OCI-LY1 (cell line): ENCODE results near the gene MYO19.

Source experiments
- H2AFZ ChIP-seq: fragments of 200-600 bp; sonication (generic), shearing (Covaris generic); 2 replicates; pipeline ENCODE4 v1.6.0; 2014; ENCODE audit warnings: antibody characterized with exemption, mild to moderate bottlenecking, low read length
- H3F3A ChIP-seq: fragments of 200-600 bp; sonication (generic), shearing (Covaris generic); 2 replicates; pipeline ENCODE4 v1.6.0; 2014; ENCODE audit warnings: mild to moderate bottlenecking, antibody characterized with exemption, low read length, moderate library complexity; ENCODE audit not compliant: insufficient read depth
- H3K27ac ChIP-seq: fragments of 200-600 bp; sonication (generic); 2 replicates; pipeline ENCODE4 v1.5.1; 2014; ENCODE audit warnings: low read length, mixed run types, mild to moderate bottlenecking, low read depth; ENCODE audit not compliant: poor library complexity, severe bottlenecking
- H3K27me3 ChIP-seq: fragments of 200-600 bp; sonication (generic); 2 replicates; pipeline ENCODE4 v1.6.0; 2014; ENCODE audit warnings: antibody characterized with exemption, mild to moderate bottlenecking, low read length, moderate library complexity; ENCODE audit not compliant: insufficient read depth
- H3K36me3 ChIP-seq: fragments of 200-600 bp; sonication (generic); 2 replicates; pipeline ENCODE4 v1.6.1; 2014; ENCODE audit warnings: mild to moderate bottlenecking, antibody characterized with exemption, low read length, moderate library complexity, mixed read lengths; ENCODE audit not compliant: insufficient read depth
- H3K4me1 ChIP-seq: fragments of 200-600 bp; sonication (generic); 2 replicates; pipeline ENCODE4 v1.5.1; 2014; ENCODE audit warnings: mild to moderate bottlenecking, low read length, moderate library complexity; ENCODE audit not compliant: insufficient read depth, severe bottlenecking
- H3K4me2 ChIP-seq: fragments of 200-600 bp; sonication (generic), shearing (Covaris generic); 2 replicates; pipeline ENCODE4 v1.6.1; 2014; ENCODE audit warnings: low read length
- H3K4me3 ChIP-seq: fragments of 200-600 bp; sonication (generic); 2 replicates; pipeline ENCODE4 v1.5.1; 2014; ENCODE audit warnings: low read length, low read depth, mild to moderate bottlenecking, mixed read lengths; ENCODE audit not compliant: poor library complexity, severe bottlenecking
- H3K79me2 ChIP-seq: fragments of 200-600 bp; shearing (Covaris generic); 2 replicates; pipeline ENCODE4 v1.6.1; 2016; ENCODE audit warnings: mixed run types, low read length, mixed read lengths; ENCODE audit not compliant: insufficient read depth
- H3K9ac ChIP-seq: fragments of 200-600 bp; sonication (generic), shearing (Covaris generic); 2 replicates; pipeline ENCODE4 v1.6.1; 2014; ENCODE audit warnings: mild to moderate bottlenecking, low read length, mixed read lengths
- H3K9me2 ChIP-seq: fragments of 200-600 bp; sonication (generic), shearing (Covaris generic); 2 replicates; pipeline ENCODE4 v1.6.1; 2014; ENCODE audit warnings: low read depth, mild to moderate bottlenecking, low read length, mixed read lengths
- H3K9me3 ChIP-seq: fragments of 200-600 bp; shearing (Covaris generic); 2 replicates; pipeline ENCODE4 v1.6.1; 2014; ENCODE audit warnings: low read length, mixed read lengths
- H4K20me1 ChIP-seq: fragments of 200-600 bp; sonication (generic), shearing (Covaris generic); 2 replicates; pipeline ENCODE4 v1.6.0; 2016; ENCODE audit warnings: mild to moderate bottlenecking, low read length; ENCODE audit not compliant: insufficient read depth
- EZH2 ChIP-seq: fragments of 200-600 bp; sonication (generic), shearing (Covaris generic); IDR thresholded peaks from 2 replicates; pipeline ENCODE4 v1.8.0; 2017; ENCODE audit warnings: borderline replicate concordance, mixed run types, mild to moderate bottlenecking, antibody characterized with exemption, low read length, moderate library complexity, mixed read lengths
- TF ChIP-seq, protein P1 (sequence below): fragments of 200-600 bp; sonication (generic), shearing (Covaris generic); IDR thresholded peaks from 2 replicates; pipeline ENCODE4 v1.5.1; 2017; ENCODE audit warnings: mild to moderate bottlenecking, antibody characterized with exemption, low read length, moderate library complexity, mixed read lengths

MYO19 gene

GRCh38 chr17:36527621-36528250 lies 6.9 kb downstream of the MYO19 start:
- H3F3A ChIP-seq, result no peaks in the 10 kb centered on the region

DNA sequence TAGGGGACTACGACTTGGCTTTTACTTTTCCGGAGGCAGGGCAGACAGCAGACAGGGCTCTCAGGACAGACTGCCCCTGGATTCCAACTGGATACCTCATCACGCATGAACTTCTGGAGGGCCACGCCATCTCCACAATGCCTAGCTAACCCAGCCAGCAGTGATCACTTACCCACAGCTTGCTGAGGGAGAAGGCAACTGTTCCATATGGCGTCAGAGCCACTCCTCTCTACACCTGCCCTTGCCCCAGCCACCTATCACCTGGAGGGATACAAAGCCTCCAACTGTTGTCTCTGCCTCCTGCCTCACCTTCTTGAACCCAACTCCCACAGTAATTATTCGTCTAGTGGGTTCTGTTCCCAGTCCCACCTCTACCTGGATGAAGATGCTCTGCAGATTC lies 8.8 kb downstream of the MYO19 start:
- no peak overlapping the region for H2AFZ ChIP-seq
- H3F3A ChIP-seq, result no peaks in the 10 kb centered on the region
- H3K9ac ChIP-seq, result no peak overlapping the region
- H3K4me2 ChIP-seq, result no peak overlapping the region
- H3K4me3 ChIP-seq, result no peak overlapping the region
- TF ChIP-seq EZH2, result no peak
- TF ChIP-seq, protein P1, sequence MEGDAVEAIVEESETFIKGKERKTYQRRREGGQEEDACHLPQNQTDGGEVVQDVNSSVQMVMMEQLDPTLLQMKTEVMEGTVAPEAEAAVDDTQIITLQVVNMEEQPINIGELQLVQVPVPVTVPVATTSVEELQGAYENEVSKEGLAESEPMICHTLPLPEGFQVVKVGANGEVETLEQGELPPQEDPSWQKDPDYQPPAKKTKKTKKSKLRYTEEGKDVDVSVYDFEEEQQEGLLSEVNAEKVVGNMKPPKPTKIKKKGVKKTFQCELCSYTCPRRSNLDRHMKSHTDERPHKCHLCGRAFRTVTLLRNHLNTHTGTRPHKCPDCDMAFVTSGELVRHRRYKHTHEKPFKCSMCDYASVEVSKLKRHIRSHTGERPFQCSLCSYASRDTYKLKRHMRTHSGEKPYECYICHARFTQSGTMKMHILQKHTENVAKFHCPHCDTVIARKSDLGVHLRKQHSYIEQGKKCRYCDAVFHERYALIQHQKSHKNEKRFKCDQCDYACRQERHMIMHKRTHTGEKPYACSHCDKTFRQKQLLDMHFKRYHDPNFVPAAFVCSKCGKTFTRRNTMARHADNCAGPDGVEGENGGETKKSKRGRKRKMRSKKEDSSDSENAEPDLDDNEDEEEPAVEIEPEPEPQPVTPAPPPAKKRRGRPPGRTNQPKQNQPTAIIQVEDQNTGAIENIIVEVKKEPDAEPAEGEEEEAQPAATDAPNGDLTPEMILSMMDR, result no peak
- no peaks in the 10 kb centered on the region for H4K20me1 ChIP-seq
- H3K79me2 ChIP-seq, result no peaks in the 10 kb centered on the region
- H3K27ac ChIP-seq, result no peak overlapping the region
- no peaks in the 10 kb centered on the region for H3K4me1 ChIP-seq
- peaks cover 79% of the 10 kb centered on the region for H3K36me3 ChIP-seq
- H3K9me2 ChIP-seq, result no peaks in the 10 kb centered on the region
- no peaks in the 10 kb centered on the region for H3K27me3 ChIP-seq
- no peaks in the 10 kb centered on the region for H3K9me3 ChIP-seq

More at GRCh38 chr17:36527621-36528250, 6.9 kb downstream of the MYO19 start:
- Histone ChIP-seq H3K4me1 (no peaks in the 10 kb centered on the region), H3K27me3 (no peaks in the 10 kb centered on the region), H3K4me2 (no peak overlapping the region), H3K9me2 (no peaks in the 10 kb centered on the region), H4K20me1 (no peaks in the 10 kb centered on the region), H3K79me2 (no peaks in the 10 kb centered on the region), H2AFZ (no peak overlapping the region), H3K4me3 (no peak overlapping the region), H3K9ac (no peak overlapping the region), H3K27ac (no peak overlapping the region), H3K9me3 (no peaks in the 10 kb centered on the region), H3K36me3 (peaks cover 86% of the 10 kb centered on the region)
- no peak for TF ChIP-seq EZH2
- TF ChIP-seq, protein P1, result no peak

DNA sequence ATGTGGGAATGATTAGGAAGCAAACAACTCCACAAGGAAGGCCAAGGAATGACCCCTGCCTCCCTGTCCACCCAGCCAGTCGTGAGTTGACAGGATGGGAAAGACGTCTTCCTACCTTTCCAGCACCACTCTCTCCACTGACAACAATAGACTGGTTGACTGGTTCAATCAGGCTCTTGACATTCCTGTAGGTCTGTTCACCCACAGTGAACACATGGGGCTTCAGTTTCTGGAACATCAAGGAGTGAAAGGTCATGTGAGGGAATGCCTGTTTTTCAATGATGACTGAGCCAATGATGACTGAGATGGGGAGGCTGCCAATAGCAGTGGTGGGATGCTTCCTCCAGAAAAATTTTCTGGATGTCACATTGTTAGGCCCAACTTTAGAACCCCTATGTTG lies 9.6 kb downstream of the MYO19 start:
- Histone ChIP-seq H4K20me1 (no peaks in the 10 kb centered on the region), H3K27me3 (no peaks in the 10 kb centered on the region), H2AFZ (no peak overlapping the region), H3F3A (no peaks in the 10 kb centered on the region), H3K9me3 (no peaks in the 10 kb centered on the region), H3K9me2 (no peaks in the 10 kb centered on the region), H3K4me3 (no peak overlapping the region), H3K9ac (no peak overlapping the region), H3K79me2 (no peaks in the 10 kb centered on the region), H3K36me3 (peaks cover 83% of the 10 kb centered on the region), H3K4me1 (no peaks in the 10 kb centered on the region), H3K4me2 (no peak overlapping the region), H3K27ac (no peak overlapping the region)
- TF ChIP-seq, protein P1, result no peak
- no peak for TF ChIP-seq EZH2
